HepG2 (cell line): ENCODE measurements around the gene IRGM. TPM values are rescaled to one million over a fixed set of nuclear protein-coding genes. Genes with fewer than 3 reads are reported as not detected.

ENCODE experiments used
- ATAC-seq: fragments of 200-7000 bp; cut with Tn5 transposase; 3 replicates; pipeline ENCODE4 v1.9.1; 2020; ENCODE audit warnings: mild to moderate bottlenecking, moderate library complexity
- BruUV-seq: library from RNA; stranded (reverse); fragments of 400-500 nt; replicated peaks from 2 replicates; lab custom pipeline; 2021; lab: Mats Ljungman, UMichigan
- CTCF ChIA-PET: fragments of 300-600 bp; formaldehyde crosslinking; extraction: SDS; loops from one replicate; lab custom pipeline; 2021; ENCODE audit warnings: low total read pairs, inconsistent platforms, low intra/inter-chr PET ratio; lab: Yijun Ruan, JAX
- POLR2A ChIA-PET: fragments of 350-600 bp; sonication (Branson Sonifier 250); formaldehyde crosslinking; loops from one replicate; lab custom pipeline; 2020; ENCODE audit warnings: antibody characterized with exemption, inconsistent platforms; lab: Yijun Ruan, JAX
- DNase-seq: peaks from one replicate; pipeline ENCODE4 v3.0.0-alpha.2; 2015; ENCODE audit warnings: low spot score
- FAIRE-seq: peaks from 3 replicates; lab custom pipeline; 2011; peaks lifted over from hg19 to GRCh38; lab: Jason Lieb, UNC
- H2AFZ ChIP-seq: one replicate; pipeline ENCODE4 v1.6.1; 2011; ENCODE audit warnings: low read length, inconsistent platforms
- H3K27ac ChIP-seq: fragments of 300-600 bp; 3 replicates; pipeline ENCODE4 v1.8.0; 2011; ENCODE audit warnings: mixed run types, mild to moderate bottlenecking, mixed read lengths, low read length, inconsistent platforms; ENCODE audit not compliant: insufficient read depth; ENCODE audit errors: extremely low read length
- H3K27me3 ChIP-seq, 2 experiments: fragments of 200-600 bp in 1 of 2; 2 replicates in 1 of 2; 3 replicates in 1 of 2; pipeline versions ENCODE4 v1.6.0 to v1.8.0; 2011; ENCODE audit warnings: low read length in 2 of 2, mild to moderate bottlenecking in 2 of 2, moderate library complexity in 2 of 2, inconsistent platforms in 1 of 2; ENCODE audit not compliant: insufficient read depth in 2 of 2, control insufficient read depth in 1 of 2
- H3K36me3 ChIP-seq, 2 experiments: fragments of 200-600 bp in 1 of 2; replicated peaks in 1 of 2; 2 replicates in 1 of 2; 3 replicates in 1 of 2; pipeline versions ENCODE4 v1.5.1 to v1.8.0; 2011; ENCODE audit warnings: low read length in 2 of 2, inconsistent platforms in 1 of 2; ENCODE audit not compliant: insufficient read depth in 2 of 2, control insufficient read depth in 1 of 2
- H3K4me1 ChIP-seq: 2 replicates; pipeline ENCODE4 v1.5.1; 2012; ENCODE audit warnings: low read length, inconsistent platforms; ENCODE audit not compliant: insufficient read depth
- H3K4me2 ChIP-seq: 2 replicates; pipeline ENCODE4 v1.6.0; 2011; ENCODE audit warnings: low read depth, low read length, inconsistent platforms
- H3K4me3 ChIP-seq, 3 experiments: fragments of 200-600 bp in 1 of 3; sonication (generic), shearing (Covaris generic) in 1 of 3; replicated peaks in 1 of 3; 2 replicates each; pipeline ENCODE4 v1.5.1; 2011 to 2016; ENCODE audit warnings: low read length in 3 of 3, inconsistent platforms in 2 of 3, low read depth in 2 of 3, mild to moderate bottlenecking in 2 of 3, control low read depth in 1 of 3, mixed read lengths in 1 of 3; ENCODE audit not compliant: insufficient read depth in 1 of 3
- H3K79me2 ChIP-seq: one replicate; pipeline ENCODE4 v1.6.1; 2011; ENCODE audit warnings: low read length, inconsistent platforms; ENCODE audit not compliant: insufficient read depth
- H3K9ac ChIP-seq: 2 replicates; pipeline ENCODE4 v1.6.0; 2011; ENCODE audit warnings: mild to moderate bottlenecking, low read depth, low read length, inconsistent platforms; ENCODE audit not compliant: insufficient read depth
- H3K9me3 ChIP-seq: 2 replicates; pipeline ENCODE4 v1.5.1; 2012; ENCODE audit warnings: mild to moderate bottlenecking, low read length
- H4K20me1 ChIP-seq: 2 replicates; pipeline ENCODE4 v1.6.0; 2011; ENCODE audit warnings: inconsistent platforms, mild to moderate bottlenecking, low read length, moderate library complexity; ENCODE audit not compliant: insufficient read depth
- ATAD3A ChIP-seq: sonication (generic); formaldehyde crosslinking; IDR thresholded peaks from 2 replicates; pipeline ENCODE4 v1.4.0; 2020; ENCODE audit warnings: missing genetic modification reagents
- ATF1 ChIP-seq: IDR thresholded peaks from 2 replicates; pipeline ENCODE4 v1.6.1; 2016; ENCODE audit warnings: mild to moderate bottlenecking, control low read depth
- FOXA1 ChIP-seq, 2 experiments: fragments of 450-650 bp in 1 of 2; sonication (generic) in 1 of 2; formaldehyde crosslinking in 1 of 2; IDR thresholded peaks; 2 replicates each; pipeline versions ENCODE4 v1.4.0 to v1.6.1; 2016 to 2020; ENCODE audit warnings: missing genetic modification reagents in 1 of 2
- GATA4 ChIP-seq: sonication (generic); IDR thresholded peaks from 2 replicates; pipeline ENCODE4 v1.6.1; 2016; ENCODE audit warnings: antibody characterized with exemption, low read depth, borderline replicate concordance
- ISL2 ChIP-seq: sonication (generic); formaldehyde crosslinking; IDR thresholded peaks from 2 replicates; pipeline ENCODE4 v1.5.0; 2020; ENCODE audit warnings: missing genetic modification reagents
- KLF6 ChIP-seq: IDR thresholded peaks from 2 replicates; pipeline ENCODE4 v1.8.0; 2016; ENCODE audit warnings: missing biosample characterization, missing genetic modification reagents
- MBNL3 ChIP-seq: fragments of 250-450 bp; sonication (Bioruptor Pico); conservative IDR thresholded peaks from 2 replicates; pipeline ENCODE4 v1.8.0; 2022; ENCODE audit warnings: mild to moderate bottlenecking, inconsistent platforms
- MXI1 ChIP-seq: IDR thresholded peaks from 3 replicates; pipeline ENCODE4 v1.6.1; 2012; ENCODE audit warnings: low read depth, low read length, inconsistent platforms, borderline replicate concordance
- TCF7 ChIP-seq: sonication (generic); IDR thresholded peaks from 2 replicates; pipeline ENCODE4 v1.6.1; 2016; ENCODE audit warnings: antibody characterized with exemption, low read depth
- ZNF224 ChIP-seq: sonication (generic); formaldehyde crosslinking; IDR thresholded peaks from 2 replicates; pipeline ENCODE4 v1.5.0; 2020; ENCODE audit warnings: mild to moderate bottlenecking, missing genetic modification reagents
- ZNF605 ChIP-seq: sonication (generic); formaldehyde crosslinking; IDR thresholded peaks from 2 replicates; pipeline ENCODE4 v1.8.0; 2022; ENCODE audit warnings: mild to moderate bottlenecking, missing genetic modification reagents
- WGBS: methylation state at CpG from one replicate; pipeline ENCODE4 v1.1.6; 2017; ENCODE audit warnings: low lambda C conversion rate; 5-methylcytosine and 5-hydroxymethylcytosine counted together
- in situ Hi-C: cut with HindIII; loops from 2 replicates; pipeline ENCODE4 v1.10.0; 2017; ENCODE audit warnings: low pct_unique_long_range_greater_than_20kb; ENCODE audit not compliant: extremely low pct_ligation_motif_present
- intact Hi-C: fragments of 100-400 bp; cut with micrococcal nuclease; formaldehyde crosslinking; loops from one replicate; pipeline ENCODE4 v1.10.0; 2022; ENCODE audit not compliant: unreplicated experiment
- polyA plus RNA-seq, 8 experiments: library from polyadenylated mRNA; depleted of rRNA in 3 of 8; stranded (reverse) in 7 of 8; unstranded in 1 of 8; fragments of >200 nt; fragmentation: Illumina TruSeq in 4 of 8; extraction: Trizol in 4 of 8; gene quantifications; 2 replicates each; pipeline versions ENCODE4 v1.2.1 to v1.2.3, GENCODE V29; 2011 to 2016; ENCODE audit warnings: low read depth in 4 of 8, missing spikeins in 1 of 8, mixed read lengths in 1 of 8; ENCODE audit not compliant: insufficient read depth in 1 of 8
- total RNA-seq, 5 experiments: library from RNA; depleted of rRNA; stranded (reverse); fragments of >200 nt; fragmentation: Illumina TruSeq; extraction: Trizol; gene quantifications; 2 replicates each; pipeline ENCODE4 v1.2.3, GENCODE V29; 2016; ENCODE audit warnings: low read depth in 1 of 5
- TF ChIP-seq, protein P1 (sequence below): sonication (generic); formaldehyde crosslinking; IDR thresholded peaks from 2 replicates; pipeline ENCODE4 v1.5.0; 2020; ENCODE audit warnings: missing genetic modification reagents, mild to moderate bottlenecking, borderline replicate concordance
- TF ChIP-seq, protein P2 (sequence below): sonication (generic); formaldehyde crosslinking; IDR thresholded peaks from 2 replicates; pipeline ENCODE4 v1.8.0; 2022; ENCODE audit warnings: mild to moderate bottlenecking, missing genetic modification reagents, moderate library complexity
- TF ChIP-seq, protein P3 (sequence below), 2 experiments: sonication (generic) in 1 of 2; formaldehyde crosslinking in 1 of 2; IDR thresholded peaks; 2 replicates each; pipeline versions ENCODE4 v1.5.1 to v1.6.1; 2011 to 2020; ENCODE audit warnings: borderline replicate concordance in 1 of 2, low read depth in 1 of 2, low read length in 1 of 2, mild to moderate bottlenecking in 1 of 2, missing genetic modification reagents in 1 of 2, moderate library complexity in 1 of 2

IRGM gene
- total and polyA plus RNA-seq, 2 of the 13 experiments (the other 11 are each of a cell fraction or from before 2014, with no cell fraction given): not detected

- H3K27me3 ChIP-seq: peaks cover 0 to 8% of the 10 kb centered on the region in 2 experiments; a peak in 1 of 5 replicates
- ChIA-PET CTCF (interaction anchor here (3.1 kb wide), 1 partner anchor 285 kb away, joined by 16 read pairs; no protein-coding TSS in a partner anchor), POLR2A (no interaction called here)
- no peak for TF ChIP-seq TCF7
- TF ChIP-seq, protein P1, sequence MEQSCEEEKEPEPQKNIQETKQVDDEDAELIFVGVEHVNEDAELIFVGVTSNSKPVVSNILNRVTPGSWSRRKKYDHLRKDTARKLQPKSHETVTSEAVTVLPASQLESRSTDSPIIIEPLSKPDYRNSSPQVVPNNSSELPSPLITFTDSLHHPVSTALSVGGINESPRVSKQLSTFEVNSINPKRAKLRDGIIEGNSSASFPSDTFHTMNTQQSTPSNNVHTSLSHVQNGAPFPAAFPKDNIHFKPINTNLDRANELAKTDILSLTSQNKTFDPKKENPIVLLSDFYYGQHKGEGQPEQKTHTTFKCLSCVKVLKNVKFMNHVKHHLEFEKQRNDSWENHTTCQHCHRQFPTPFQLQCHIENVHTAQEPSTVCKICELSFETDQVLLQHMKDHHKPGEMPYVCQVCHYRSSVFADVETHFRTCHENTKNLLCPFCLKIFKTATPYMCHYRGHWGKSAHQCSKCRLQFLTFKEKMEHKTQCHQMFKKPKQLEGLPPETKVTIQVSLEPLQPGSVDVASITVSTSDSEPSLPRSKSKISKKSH: no peak
- WGBS: 8% methylated on average over 4 of the region's 4 CpGs
- ATAC-seq (no peak), FAIRE-seq (no peak), DNase-seq (no peak)
- H3K79me2 ChIP-seq: no peaks in the 10 kb centered on the region
- no peaks in the 10 kb centered on the region for H4K20me1 ChIP-seq
- H3K9ac ChIP-seq: no peak overlapping the region
- BruUV-seq: no TSS peak
- intact Hi-C loops (loop anchor here (5.0 kb wide), 1 partner anchor 191 kb away; no protein-coding TSS in a partner anchor), in situ Hi-C loops (loop anchor here (5.0 kb wide), 2 partner anchors 46 to 286 kb away; no protein-coding TSS in a partner anchor)
- H3K9me3 ChIP-seq: no peaks in the 10 kb centered on the region
- H3K4me2 ChIP-seq: no peak overlapping the region
- H3K27ac ChIP-seq: no peak overlapping the region
- H3K36me3 ChIP-seq: no peaks in the 10 kb centered on the region
- no peak overlapping the region for H2AFZ ChIP-seq
- H3K4me1 ChIP-seq: no peaks in the 10 kb centered on the region
- no peak overlapping the region for H3K4me3 ChIP-seq
These were observed 1.9 kb downstream of the IRGM start for GRCh38 chr5:150848271-150848670.

- H3K9ac ChIP-seq: no peak overlapping the region
- FAIRE-seq: no peak
- CTCF ChIA-PET: no interaction called here
- no peak for TF ChIP-seq ATF1 (CRISPR knock-in tag)
- TF ChIP-seq, protein P2, sequence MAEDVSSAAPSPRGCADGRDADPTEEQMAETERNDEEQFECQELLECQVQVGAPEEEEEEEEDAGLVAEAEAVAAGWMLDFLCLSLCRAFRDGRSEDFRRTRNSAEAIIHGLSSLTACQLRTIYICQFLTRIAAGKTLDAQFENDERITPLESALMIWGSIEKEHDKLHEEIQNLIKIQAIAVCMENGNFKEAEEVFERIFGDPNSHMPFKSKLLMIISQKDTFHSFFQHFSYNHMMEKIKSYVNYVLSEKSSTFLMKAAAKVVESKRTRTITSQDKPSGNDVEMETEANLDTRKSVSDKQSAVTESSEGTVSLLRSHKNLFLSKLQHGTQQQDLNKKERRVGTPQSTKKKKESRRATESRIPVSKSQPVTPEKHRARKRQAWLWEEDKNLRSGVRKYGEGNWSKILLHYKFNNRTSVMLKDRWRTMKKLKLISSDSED (CRISPR knock-in tag): no peak
- TF ChIP-seq MBNL3 (CRISPR knock-in tag): no peak
- no peak for TF ChIP-seq ZNF224
- TF ChIP-seq GATA4: no peak
- TF ChIP-seq MXI1: no peak
- TF ChIP-seq KLF6 (CRISPR knock-in tag): no peak
- TF ChIP-seq ISL2 (CRISPR knock-in tag): no peak
- no peak for TF ChIP-seq ZNF605 (CRISPR knock-in tag)
- no peak for TF ChIP-seq FOXA1 (IDR thresholded peaks at IDR 0.05)
- no peak for TF ChIP-seq FOXA1 (CRISPR knock-in tag; IDR thresholded peaks at IDR 0.05)
- TF ChIP-seq, protein P3, sequence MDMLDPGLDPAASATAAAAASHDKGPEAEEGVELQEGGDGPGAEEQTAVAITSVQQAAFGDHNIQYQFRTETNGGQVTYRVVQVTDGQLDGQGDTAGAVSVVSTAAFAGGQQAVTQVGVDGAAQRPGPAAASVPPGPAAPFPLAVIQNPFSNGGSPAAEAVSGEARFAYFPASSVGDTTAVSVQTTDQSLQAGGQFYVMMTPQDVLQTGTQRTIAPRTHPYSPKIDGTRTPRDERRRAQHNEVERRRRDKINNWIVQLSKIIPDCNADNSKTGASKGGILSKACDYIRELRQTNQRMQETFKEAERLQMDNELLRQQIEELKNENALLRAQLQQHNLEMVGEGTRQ (IDR thresholded peaks at IDR 0.05; ENCODE audit: low read depth, low read length): no peak
- TF ChIP-seq, protein P3 (CRISPR knock-in tag; IDR thresholded peaks at IDR 0.05; ENCODE audit: borderline replicate concordance): no peak
- no peak for TF ChIP-seq ATAD3A (CRISPR knock-in tag)
These were observed 4.7 kb downstream of the IRGM start for GRCh38 chr5:150851039-150851438.

More at GRCh38 chr5:150851039-150851438, 4.7 kb downstream of the IRGM start:
- DNase-seq (no peak), ATAC-seq (no peak)
- no peaks in the 10 kb centered on the region for H3K36me3 ChIP-seq
- no peak overlapping the region for H3K4me3 ChIP-seq
- peaks cover 0 to 7% of the 10 kb centered on the region in 2 experiments; a peak in 1 of 5 replicates for H3K27me3 ChIP-seq
- no peak overlapping the region for H2AFZ ChIP-seq
- no peaks in the 10 kb centered on the region for H4K20me1 ChIP-seq
- BruUV-seq: no TSS peak
- H3K4me1 ChIP-seq: no peaks in the 10 kb centered on the region
- POLR2A ChIA-PET: interaction anchor here (0.6 kb wide), 1 partner anchor 151 kb away, joined by 3 read pairs; no protein-coding TSS in a partner anchor
- H3K79me2 ChIP-seq: no peaks in the 10 kb centered on the region
- no peak overlapping the region for H3K27ac ChIP-seq
- H3K4me2 ChIP-seq: no peak overlapping the region
- in situ Hi-C loops (no loop called here), intact Hi-C loops (no loop called here)
- no peaks in the 10 kb centered on the region for H3K9me3 ChIP-seq
- 0% methylated on average over 3 of the region's 3 CpGs for WGBS
